C4-2B (cell line): ENCODE data around the gene PTPRD.

Source experiments
- H3K27ac ChIP-seq: fragments of 450-650 bp; 2 replicates; pipeline ENCODE4 v1.5.1; 2017
- CTCF ChIP-seq: fragments of 450-650 bp; conservative IDR thresholded peaks from 2 replicates; pipeline ENCODE4 v1.5.1; 2017; ENCODE audit warnings: mild to moderate bottlenecking
- ZFX ChIP-seq: fragments of 450-650 bp; IDR thresholded peaks from 2 replicates; pipeline ENCODE4 v1.6.1; 2017

PTPRD gene

DNA sequence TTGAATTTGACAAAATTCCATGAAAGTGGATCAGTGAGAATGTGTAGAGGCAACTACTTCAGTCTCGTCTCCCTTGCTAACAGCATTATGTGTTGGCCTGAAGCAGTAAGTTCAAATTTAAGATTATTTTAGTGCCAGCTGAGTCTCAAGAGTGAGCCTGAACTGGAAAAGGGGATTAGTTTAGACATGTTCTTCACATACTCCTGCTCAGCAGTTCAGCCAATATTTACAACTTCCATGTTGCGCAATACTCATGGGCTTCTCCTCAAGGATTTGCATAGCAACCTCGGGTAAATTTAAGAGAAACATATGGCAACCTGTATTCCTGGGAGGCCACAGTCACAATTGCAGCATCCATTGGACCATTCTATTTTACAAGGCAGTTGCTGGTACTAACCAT is 553.8 kb downstream of the PTPRD start:
- TF ChIP-seq ZFX (no peak), CTCF (no peak)
- no peak overlapping the region for H3K27ac ChIP-seq

DNA sequence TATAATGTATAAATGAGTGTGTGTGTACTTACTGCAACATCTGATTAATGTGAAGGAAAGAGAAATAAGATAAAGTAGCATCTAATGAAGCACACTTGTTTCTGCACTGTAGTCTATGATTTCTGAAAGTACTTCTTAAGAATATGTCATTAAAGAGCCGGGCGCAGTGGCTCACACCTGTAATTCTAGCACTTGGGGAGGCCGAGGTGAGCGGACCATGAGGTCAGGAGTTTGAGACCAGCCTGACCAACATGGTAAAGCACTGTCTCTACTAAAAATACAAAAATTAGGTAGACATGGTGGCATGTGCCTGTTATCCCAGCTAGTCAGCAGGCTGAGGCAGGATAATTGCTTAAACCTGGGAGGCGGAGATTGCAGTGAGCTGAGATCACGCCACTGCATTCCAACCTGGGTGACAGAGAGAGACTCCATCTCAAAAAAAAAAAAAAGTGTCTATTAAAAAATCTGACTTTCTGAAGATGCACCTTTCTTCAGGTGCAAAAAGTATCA is 556.9 kb downstream of the PTPRD start:
- no peak for TF ChIP-seq ZFX
- TF ChIP-seq CTCF: no peak
- no peak overlapping the region for H3K27ac ChIP-seq

GRCh38 chr9:10054456-10054855 is 558.3 kb downstream of the PTPRD start:
- TF ChIP-seq ZFX (no peak), CTCF (no peak)
- H3K27ac ChIP-seq: no peak overlapping the region

DNA sequence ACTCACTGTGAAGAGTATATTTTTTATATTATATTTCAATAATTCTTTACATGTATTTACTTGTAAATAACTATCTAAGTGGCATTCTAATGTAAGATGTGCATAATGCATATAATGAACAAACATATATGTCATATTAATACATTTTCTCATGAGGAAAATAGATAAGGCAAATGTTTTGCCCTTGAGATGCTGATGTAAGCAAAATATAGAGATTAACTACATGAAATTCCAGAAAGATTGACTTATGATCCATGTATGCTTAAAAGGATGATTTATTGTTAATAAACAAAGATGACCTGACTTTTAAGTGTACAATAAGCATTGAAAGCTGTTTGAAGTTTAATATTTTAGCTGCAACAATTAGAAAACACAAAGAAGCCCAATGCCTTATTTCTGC is 559.9 kb downstream of the PTPRD start:
- TF ChIP-seq CTCF (no peak), ZFX (no peak)
- no peak overlapping the region for H3K27ac ChIP-seq

DNA sequence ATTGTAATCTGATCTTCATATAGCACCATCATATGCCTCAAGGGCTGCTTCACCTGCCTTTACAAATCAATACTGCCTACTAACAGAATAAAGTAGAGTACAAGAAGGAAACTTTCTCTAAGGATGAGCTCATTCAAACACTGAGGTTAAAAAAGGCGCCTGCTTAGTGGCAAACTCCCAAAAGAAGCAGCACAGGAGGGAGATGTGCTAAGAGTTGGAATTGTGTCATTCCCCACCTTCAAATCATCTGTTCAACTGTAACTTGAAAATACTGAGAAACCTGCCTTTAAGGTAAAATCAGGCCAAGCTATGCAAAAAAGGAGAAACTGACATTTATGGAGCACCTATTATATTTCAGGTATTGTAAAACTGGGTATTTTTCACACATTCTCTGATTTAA is 560.6 kb downstream of the PTPRD start:
- TF ChIP-seq CTCF (no peak), ZFX (no peak)
- no peak overlapping the region for H3K27ac ChIP-seq

DNA sequence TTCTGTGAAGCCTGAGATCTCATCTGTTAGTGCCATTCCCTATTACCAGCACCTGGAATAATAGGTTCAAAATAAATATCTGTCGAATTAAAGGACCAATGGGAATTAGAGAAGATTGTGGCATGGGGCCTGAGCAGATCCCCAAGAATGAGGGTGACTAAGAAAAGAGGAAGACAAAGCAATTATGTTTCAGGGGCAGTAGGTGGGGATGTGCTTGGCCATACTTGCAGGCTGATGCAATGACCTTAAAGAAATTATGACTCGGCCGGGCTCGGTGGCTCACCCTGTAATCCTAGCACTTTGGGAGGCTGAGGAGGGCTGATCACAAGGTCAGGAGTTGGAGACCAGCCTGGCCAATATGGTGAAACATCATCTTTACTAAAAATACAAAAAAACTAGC is 562.8 kb downstream of the PTPRD start:
- no peak for TF ChIP-seq CTCF
- TF ChIP-seq ZFX: no peak

GRCh38 chr9:10048994-10049393 is 563.8 kb downstream of the PTPRD start:
- H3K27ac ChIP-seq: no peak overlapping the region
- no peak for TF ChIP-seq ZFX
- no peak for TF ChIP-seq CTCF

More for the DNA sequence above, 562.8 kb downstream of the PTPRD start:
- H3K27ac ChIP-seq: no peak overlapping the region
